HepG2 (cell line): ENCODE measurements around the gene ZNF17. TPM values are rescaled to one million over a fixed set of nuclear protein-coding genes. Genes with fewer than 3 reads are reported as not detected.

Experiments
- ATAC-seq: fragments of 200-7000 bp; cut with Tn5 transposase; 3 replicates; pipeline ENCODE4 v1.9.1; 2020; ENCODE audit warnings: mild to moderate bottlenecking, moderate library complexity
- BruUV-seq: library from RNA; stranded (reverse); fragments of 400-500 nt; replicated peaks from 2 replicates; lab custom pipeline; 2021; lab: Mats Ljungman, UMichigan
- CTCF ChIA-PET: fragments of 300-600 bp; formaldehyde crosslinking; extraction: SDS; loops from one replicate; lab custom pipeline; 2021; ENCODE audit warnings: low total read pairs, inconsistent platforms, low intra/inter-chr PET ratio; lab: Yijun Ruan, JAX
- POLR2A ChIA-PET: fragments of 350-600 bp; sonication (Branson Sonifier 250); formaldehyde crosslinking; loops from one replicate; lab custom pipeline; 2020; ENCODE audit warnings: antibody characterized with exemption, inconsistent platforms; lab: Yijun Ruan, JAX
- DNase-seq: peaks from one replicate; pipeline ENCODE4 v3.0.0-alpha.2; 2015; ENCODE audit warnings: low spot score
- FAIRE-seq: peaks from 3 replicates; lab custom pipeline; 2011; peaks lifted over from hg19 to GRCh38; lab: Jason Lieb, UNC
- H2AFZ ChIP-seq: one replicate; pipeline ENCODE4 v1.6.1; 2011; ENCODE audit warnings: low read length, inconsistent platforms
- H3K27ac ChIP-seq: fragments of 300-600 bp; 3 replicates; pipeline ENCODE4 v1.8.0; 2011; ENCODE audit warnings: mixed run types, mild to moderate bottlenecking, mixed read lengths, low read length, inconsistent platforms; ENCODE audit not compliant: insufficient read depth; ENCODE audit errors: extremely low read length
- H3K27me3 ChIP-seq, 2 experiments: fragments of 200-600 bp in 1 of 2; 2 replicates in 1 of 2; 3 replicates in 1 of 2; pipeline versions ENCODE4 v1.6.0 to v1.8.0; 2011; ENCODE audit warnings: low read length in 2 of 2, mild to moderate bottlenecking in 2 of 2, moderate library complexity in 2 of 2, inconsistent platforms in 1 of 2; ENCODE audit not compliant: insufficient read depth in 2 of 2, control insufficient read depth in 1 of 2
- H3K36me3 ChIP-seq, 2 experiments: fragments of 200-600 bp in 1 of 2; replicated peaks in 1 of 2; 2 replicates in 1 of 2; 3 replicates in 1 of 2; pipeline versions ENCODE4 v1.5.1 to v1.8.0; 2011; ENCODE audit warnings: low read length in 2 of 2, inconsistent platforms in 1 of 2; ENCODE audit not compliant: insufficient read depth in 2 of 2, control insufficient read depth in 1 of 2
- H3K4me1 ChIP-seq: 2 replicates; pipeline ENCODE4 v1.5.1; 2012; ENCODE audit warnings: low read length, inconsistent platforms; ENCODE audit not compliant: insufficient read depth
- H3K4me2 ChIP-seq: 2 replicates; pipeline ENCODE4 v1.6.0; 2011; ENCODE audit warnings: low read depth, low read length, inconsistent platforms
- H3K4me3 ChIP-seq, 3 experiments: fragments of 200-600 bp in 1 of 3; sonication (generic), shearing (Covaris generic) in 1 of 3; replicated peaks in 1 of 3; 2 replicates each; pipeline ENCODE4 v1.5.1; 2011 to 2016; ENCODE audit warnings: low read length in 3 of 3, inconsistent platforms in 2 of 3, low read depth in 2 of 3, mild to moderate bottlenecking in 2 of 3, control low read depth in 1 of 3, mixed read lengths in 1 of 3; ENCODE audit not compliant: insufficient read depth in 1 of 3
- H3K79me2 ChIP-seq: one replicate; pipeline ENCODE4 v1.6.1; 2011; ENCODE audit warnings: low read length, inconsistent platforms; ENCODE audit not compliant: insufficient read depth
- H3K9ac ChIP-seq: 2 replicates; pipeline ENCODE4 v1.6.0; 2011; ENCODE audit warnings: mild to moderate bottlenecking, low read depth, low read length, inconsistent platforms; ENCODE audit not compliant: insufficient read depth
- H3K9me3 ChIP-seq: 2 replicates; pipeline ENCODE4 v1.5.1; 2012; ENCODE audit warnings: mild to moderate bottlenecking, low read length
- H4K20me1 ChIP-seq: 2 replicates; pipeline ENCODE4 v1.6.0; 2011; ENCODE audit warnings: inconsistent platforms, mild to moderate bottlenecking, low read length, moderate library complexity; ENCODE audit not compliant: insufficient read depth
- AHDC1 ChIP-seq: sonication (generic); formaldehyde crosslinking; IDR thresholded peaks from 2 replicates; pipeline ENCODE4 v1.5.1; 2020; ENCODE audit warnings: mild to moderate bottlenecking, missing genetic modification reagents, borderline replicate concordance
- CC2D1A ChIP-seq: sonication (generic); formaldehyde crosslinking; IDR thresholded peaks from 2 replicates; pipeline ENCODE4 v1.8.1; 2023; ENCODE audit warnings: mild to moderate bottlenecking, missing genetic modification reagents
- CREM ChIP-seq, 2 experiments: sonication (generic) in 1 of 2; formaldehyde crosslinking in 1 of 2; IDR thresholded peaks; 2 replicates each; pipeline versions ENCODE4 v1.4.0 to v1.6.1; 2016 to 2020; ENCODE audit warnings: antibody characterized with exemption in 1 of 2, mild to moderate bottlenecking in 1 of 2, missing genetic modification reagents in 1 of 2
- MTF1 ChIP-seq: sonication (generic); formaldehyde crosslinking; IDR thresholded peaks from 2 replicates; pipeline ENCODE4 v1.5.0; 2020; ENCODE audit warnings: missing genetic modification reagents
- SPEN ChIP-seq: sonication (generic); formaldehyde crosslinking; IDR thresholded peaks from 2 replicates; pipeline ENCODE4 v1.5.1; 2020; ENCODE audit warnings: low read depth, mild to moderate bottlenecking, missing genetic modification reagents
- SYNCRIP ChIP-seq: fragments of 200-400 bp; formaldehyde crosslinking; IDR thresholded peaks from 2 replicates; pipeline ENCODE4 v1.6.1; 2018; ENCODE audit warnings: mild to moderate bottlenecking, low read depth, low read length; ENCODE audit not compliant: insufficient read depth
- ZNF33A ChIP-seq: sonication (generic); formaldehyde crosslinking; IDR thresholded peaks from 2 replicates; pipeline ENCODE4 v1.5.1; 2020; ENCODE audit warnings: missing genetic modification reagents, mild to moderate bottlenecking, moderate library complexity, borderline replicate concordance
- WGBS: methylation state at CpG from one replicate; pipeline ENCODE4 v1.1.6; 2017; ENCODE audit warnings: low lambda C conversion rate; 5-methylcytosine and 5-hydroxymethylcytosine counted together
- in situ Hi-C: cut with HindIII; loops from 2 replicates; pipeline ENCODE4 v1.10.0; 2017; ENCODE audit warnings: low pct_unique_long_range_greater_than_20kb; ENCODE audit not compliant: extremely low pct_ligation_motif_present
- intact Hi-C: fragments of 100-400 bp; cut with micrococcal nuclease; formaldehyde crosslinking; loops from one replicate; pipeline ENCODE4 v1.10.0; 2022; ENCODE audit not compliant: unreplicated experiment
- polyA plus RNA-seq, 8 experiments: library from polyadenylated mRNA; depleted of rRNA in 3 of 8; stranded (reverse) in 7 of 8; unstranded in 1 of 8; fragments of >200 nt; fragmentation: Illumina TruSeq in 4 of 8; extraction: Trizol in 4 of 8; gene quantifications; 2 replicates each; pipeline versions ENCODE4 v1.2.1 to v1.2.3, GENCODE V29; 2011 to 2016; ENCODE audit warnings: low read depth in 4 of 8, missing spikeins in 1 of 8, mixed read lengths in 1 of 8; ENCODE audit not compliant: insufficient read depth in 1 of 8
- total RNA-seq, 5 experiments: library from RNA; depleted of rRNA; stranded (reverse); fragments of >200 nt; fragmentation: Illumina TruSeq; extraction: Trizol; gene quantifications; 2 replicates each; pipeline ENCODE4 v1.2.3, GENCODE V29; 2016; ENCODE audit warnings: low read depth in 1 of 5

ZNF17 gene
- total and polyA plus RNA-seq, 2 of the 13 experiments (the other 11 are each of a cell fraction or from before 2014, with no cell fraction given), result 3.7 to 10.1 TPM

- ChIA-PET POLR2A (no interaction called here), CTCF (no interaction called here)
- intact Hi-C loops (no loop called here), in situ Hi-C loops (no loop called here)
- Histone ChIP-seq H3K4me3 (no peak overlapping the region), H3K9me3 (peaks cover 7% of the 10 kb centered on the region; the same call in 1 of the 2 replicates), H3K4me1 (no peaks in the 10 kb centered on the region), H3K27ac (no peak overlapping the region), H3K36me3 (peaks cover 2 to 11% of the 10 kb centered on the region in 2 experiments; a peak in 2 of 5 replicates), H3K9ac (no peak overlapping the region), H3K27me3 (no peaks in the 10 kb centered on the region), H3K79me2 (no peaks in the 10 kb centered on the region), H4K20me1 (no peaks in the 10 kb centered on the region), H2AFZ (no peak overlapping the region), H3K4me2 (no peak overlapping the region)
- 94% methylated on average over 4 of the region's 6 CpGs for WGBS
- FAIRE-seq (no peak), ATAC-seq (no peak), DNase-seq (no peak)
- BruUV-seq, result no TSS peak
- no peak for TF ChIP-seq CC2D1A (CRISPR knock-in tag)
- TF ChIP-seq ZNF33A (CRISPR knock-in tag), result no peak
- TF ChIP-seq CREM (IDR thresholded peaks at IDR 0.05), result no peak
- no peak for TF ChIP-seq CREM (CRISPR knock-in tag; IDR thresholded peaks at IDR 0.05)
- no peak for TF ChIP-seq AHDC1 (CRISPR knock-in tag)
- TF ChIP-seq MTF1, result no peak
- no peak for TF ChIP-seq SYNCRIP
- no peak for TF ChIP-seq SPEN
Observed at GRCh38 chr19:57374179-57374578, 36.8 kb upstream of the ZNF17 start.
